ENCODE data around the gene ODAD4.
"Not testable (repeated sequence)": the region's sequence is repeated elsewhere in the genome, so short reads cannot be mapped to it uniquely, and the experiment has no call there.

The ODAD4 gene

GRCh38 chr17:41915020-41915419 is 15.4 kb upstream of the ODAD4 start:
- no peak for DNase-seq

GRCh38 chr17:41915566-41915965 is 14.9 kb upstream of the ODAD4 start:
- DNase-seq = no peak

- DNase-seq = no peak
These were observed 13.2 kb upstream of the ODAD4 start for GRCh38 chr17:41917192-41917591.

- DNase-seq = no peak
These were observed 12.6 kb upstream of the ODAD4 start for GRCh38 chr17:41917679-41918313.

GRCh38 chr17:41918314-41919164 is 11.9 kb upstream of the ODAD4 start, which contains the start of gene ACLY:
Gene ACLY (minus strand): TSS chr17:41918951. CDS start chr17:41913873, 5,078 bp downstream.
- DNase-seq = peak; percentile 90

GRCh38 chr17:41919165-41919817 is 11.1 kb upstream of the ODAD4 start:
- DNase-seq = peak; percentile 80

- DNase-seq = no peak
These were observed 10.4 kb upstream of the ODAD4 start for GRCh38 chr17:41919840-41920579.

GRCh38 chr17:41920580-41920955 is 9.8 kb upstream of the ODAD4 start:
- no peak for DNase-seq

- DNase-seq = no peak
These were observed 4.3 kb upstream of the ODAD4 start for GRCh38 chr17:41925991-41926590.

- no peak for DNase-seq
These were observed 1.6 kb upstream of the ODAD4 start for GRCh38 chr17:41928693-41929251.

GRCh38 chr17:41930833-41931156 is 378 bp downstream of the ODAD4 start:
- not testable (repeated sequence) for DNase-seq

- not testable (repeated sequence) for DNase-seq
These were observed 1.3 kb downstream of the ODAD4 start for GRCh38 chr17:41931715-41932114.

GRCh38 chr17:41932816-41933389 is 2.5 kb downstream of the ODAD4 start:
- no peak for DNase-seq

GRCh38 chr17:41935641-41936040 is 5.2 kb downstream of the ODAD4 start:
- no peak for DNase-seq

GRCh38 chr17:41937970-41938954 is 7.8 kb downstream of the ODAD4 start:
- DNase-seq = no peak

GRCh38 chr17:41939044-41939692 is 8.8 kb downstream of the ODAD4 start:
- DNase-seq = no peak

- no peak for DNase-seq
These were observed 9.3 kb downstream of the ODAD4 start for GRCh38 chr17:41939693-41940090.

GRCh38 chr17:41941168-41941567 is 10.8 kb downstream of the ODAD4 start:
- DNase-seq = no peak

- DNase-seq = no peak
These were observed 12.4 kb downstream of the ODAD4 start for GRCh38 chr17:41942626-41943373.

Measured in NCI-H526 treated with DMSO at 0.1 percent for 48 hours (cell line).